RCC 7860 (cell line): ENCODE measurements around the gene EHD1.

Source experiments
- DNase-seq: peaks from one replicate; pipeline ENCODE4 v3.0.0-alpha.2; 2015; ENCODE audit warnings: low spot score
- FAIRE-seq: peaks from 2 replicates; lab custom pipeline; 2012; peaks lifted over from hg19 to GRCh38; lab: Jason Lieb, UNC

EHD1 gene

GRCh38 chr11:64875369-64876228 lies 2.8 kb downstream of the EHD1 start:
- DNase-seq, result no peak
- no peak for FAIRE-seq

GRCh38 chr11:64874308-64875240 lies 3.8 kb downstream of the EHD1 start:
- no peak for DNase-seq
- no peak for FAIRE-seq

DNA sequence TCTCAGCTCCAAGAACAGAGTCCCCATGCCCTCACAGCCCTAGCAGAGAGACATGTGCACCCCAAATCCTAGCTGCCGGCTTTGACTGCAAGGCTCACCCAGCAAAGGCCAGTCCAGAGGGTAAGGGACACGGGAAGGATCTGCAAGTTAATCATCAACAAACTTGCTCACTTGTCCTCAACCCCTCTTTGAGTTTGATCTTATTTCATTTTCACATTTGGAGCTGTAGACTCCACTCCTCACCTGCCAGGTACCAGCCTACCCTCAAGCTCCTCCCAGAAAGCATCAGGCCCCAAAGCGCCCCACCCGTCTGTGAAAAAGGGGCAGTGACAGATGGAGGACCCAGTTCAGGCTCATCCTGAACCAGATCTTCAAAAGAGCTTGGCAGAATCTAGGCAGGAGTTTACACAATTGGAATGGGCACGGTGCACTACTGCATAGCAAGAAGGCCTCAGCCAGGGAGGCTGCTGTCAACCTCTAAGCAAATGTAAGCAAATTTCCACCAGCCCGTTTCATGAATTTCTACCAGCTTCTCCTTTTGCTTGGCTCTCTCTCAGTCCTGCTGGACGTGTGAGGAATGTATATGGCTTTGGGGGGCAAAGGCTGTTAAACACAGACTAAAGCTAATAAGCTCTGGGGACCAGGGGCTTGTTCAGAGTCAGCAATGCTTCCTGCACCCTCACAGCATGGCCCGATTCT lies 5.5 kb downstream of the EHD1 start:
- no peak for FAIRE-seq
- no peak for DNase-seq

DNA sequence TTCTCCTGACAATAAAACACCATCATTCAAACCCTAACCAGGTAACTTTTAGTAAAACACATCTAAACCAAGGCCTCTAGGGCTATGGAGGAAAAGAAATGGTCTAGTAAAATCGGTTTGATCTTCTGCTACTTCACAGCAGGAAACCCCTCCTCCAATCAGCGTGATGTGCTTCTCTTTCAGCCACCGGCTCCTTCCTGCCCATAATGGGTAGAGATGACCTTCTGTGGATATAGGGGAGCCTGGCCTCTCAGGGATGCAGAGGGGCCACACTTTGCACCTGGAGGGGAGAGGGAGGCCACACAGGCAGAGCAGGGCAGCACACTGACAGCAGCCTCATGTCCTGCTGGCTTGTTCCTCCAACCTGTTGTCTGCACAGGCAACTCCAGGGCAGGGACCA lies 6.9 kb downstream of the EHD1 start:
- FAIRE-seq (no peak), DNase-seq (no peak)

GRCh38 chr11:64870893-64871466 lies 7.4 kb downstream of the EHD1 start:
- no peak for FAIRE-seq

GRCh38 chr11:64870176-64870892 lies 8.1 kb downstream of the EHD1 start:
- peak; percentile 83 for DNase-seq

More at GRCh38 chr11:64870893-64871466, 7.4 kb downstream of the EHD1 start:
- no peak for DNase-seq

GRCh38 chr11:64869571-64870175 lies 8.7 kb downstream of the EHD1 start:
- no peak for DNase-seq
- no peak for FAIRE-seq

More at GRCh38 chr11:64870176-64870892, 8.1 kb downstream of the EHD1 start:
- FAIRE-seq, result no peak

GRCh38 chr11:64868904-64869570 lies 9.4 kb downstream of the EHD1 start:
- DNase-seq (peak; percentile 64), FAIRE-seq (no peak)

DNA sequence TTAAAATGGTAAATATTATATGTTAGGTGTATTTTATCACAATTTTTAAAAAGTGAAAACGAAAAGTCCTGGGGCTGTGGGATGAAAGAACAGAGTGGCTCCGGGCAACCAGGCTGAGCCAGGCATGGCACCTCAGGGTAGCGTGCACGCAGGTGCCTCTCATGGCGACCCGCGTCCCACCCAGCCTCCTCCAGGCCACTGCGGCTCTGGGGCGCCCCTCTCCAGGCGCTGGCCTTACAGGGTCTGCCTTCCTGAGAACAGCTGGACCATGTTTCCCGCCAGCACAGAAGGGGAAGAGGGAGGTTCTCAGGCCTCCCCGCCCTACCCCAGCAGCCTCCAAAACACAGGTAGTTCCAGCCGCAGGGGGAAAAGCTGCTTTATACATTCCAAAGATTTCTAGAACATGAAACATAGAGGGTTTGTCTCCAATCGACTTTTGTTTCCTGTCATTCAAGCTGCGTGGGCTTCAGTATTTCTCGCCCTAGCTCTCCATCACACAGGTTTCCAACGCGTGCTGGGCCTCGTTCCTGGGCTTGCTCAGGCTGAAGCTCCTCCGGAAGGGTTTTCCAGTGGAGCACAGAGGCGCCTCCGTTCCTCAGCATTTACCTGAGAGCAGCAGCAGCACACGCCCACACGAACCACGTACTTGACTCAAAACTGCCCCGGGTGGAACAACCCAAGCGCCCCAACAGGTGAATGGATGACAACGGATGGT lies 10.5 kb downstream of the EHD1 start:
- FAIRE-seq (no peak), DNase-seq (no peak)

DNA sequence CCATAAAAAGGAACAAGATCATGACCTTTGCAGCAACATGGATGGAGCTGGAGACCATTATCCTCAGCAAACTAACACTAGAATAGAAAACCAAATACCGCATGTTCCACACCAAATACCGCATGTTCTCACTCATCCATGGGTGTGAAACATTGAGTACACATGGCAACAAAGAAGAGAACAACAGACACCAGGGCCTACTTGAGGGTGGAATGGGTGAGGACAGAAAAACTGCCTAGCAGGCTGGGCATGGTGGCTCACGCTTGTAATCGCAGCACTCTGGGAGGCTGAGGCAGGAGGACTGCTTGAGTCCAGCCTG lies 12.3 kb downstream of the EHD1 start:
- FAIRE-seq, result no peak
- DNase-seq, result no peak

GRCh38 chr11:64865286-64866172 lies 12.9 kb downstream of the EHD1 start:
- FAIRE-seq (no peak), DNase-seq (no peak)

DNA sequence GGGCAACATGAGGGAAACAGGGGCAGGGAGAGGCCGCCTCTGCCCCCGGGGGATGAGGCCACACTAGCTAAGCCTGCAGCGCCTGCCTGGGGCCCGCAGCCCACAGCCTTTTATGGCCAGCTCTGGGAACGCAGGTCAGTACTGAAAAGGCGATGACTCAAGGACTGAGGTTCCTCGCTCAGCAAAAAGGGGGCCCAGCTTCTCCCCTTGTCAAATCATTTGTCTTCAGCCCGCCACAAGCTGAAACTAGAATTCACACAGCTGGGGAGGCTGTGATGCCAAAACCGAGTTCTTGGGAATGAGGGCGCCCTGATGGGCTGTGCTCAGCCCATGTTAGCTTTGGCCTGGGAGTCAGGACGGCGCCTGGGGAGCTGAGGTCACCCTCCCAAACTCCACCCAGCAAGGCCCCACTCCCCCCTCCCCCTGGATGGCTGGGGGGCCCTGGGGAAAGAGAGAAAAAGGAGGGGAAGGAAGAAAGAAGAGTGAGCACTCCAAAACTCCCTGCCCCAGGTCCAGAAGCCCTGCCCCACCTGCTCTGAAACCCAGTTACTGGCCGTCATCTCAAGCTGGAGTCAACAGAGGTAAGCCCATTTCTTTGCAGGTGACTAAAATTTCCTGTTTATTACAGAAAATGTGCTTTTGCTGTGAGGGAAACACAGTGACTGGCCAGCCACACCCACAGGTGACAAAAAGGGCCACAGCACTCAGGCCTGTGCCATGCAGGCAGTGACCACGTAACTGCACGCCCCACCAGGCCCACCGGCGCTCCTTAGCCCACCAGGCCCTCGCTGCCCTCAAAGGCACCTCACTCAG lies 13.7 kb downstream of the EHD1 start:
- FAIRE-seq, result no peak

GRCh38 chr11:64864135-64864472 lies 14.3 kb downstream of the EHD1 start:
- DNase-seq, result no peak
- no peak for FAIRE-seq

More for the DNA sequence above, 13.7 kb downstream of the EHD1 start:
- DNase-seq, result no peak

GRCh38 chr11:64863391-64864060 lies 14.9 kb downstream of the EHD1 start:
- DNase-seq (no peak), FAIRE-seq (no peak)

DNA sequence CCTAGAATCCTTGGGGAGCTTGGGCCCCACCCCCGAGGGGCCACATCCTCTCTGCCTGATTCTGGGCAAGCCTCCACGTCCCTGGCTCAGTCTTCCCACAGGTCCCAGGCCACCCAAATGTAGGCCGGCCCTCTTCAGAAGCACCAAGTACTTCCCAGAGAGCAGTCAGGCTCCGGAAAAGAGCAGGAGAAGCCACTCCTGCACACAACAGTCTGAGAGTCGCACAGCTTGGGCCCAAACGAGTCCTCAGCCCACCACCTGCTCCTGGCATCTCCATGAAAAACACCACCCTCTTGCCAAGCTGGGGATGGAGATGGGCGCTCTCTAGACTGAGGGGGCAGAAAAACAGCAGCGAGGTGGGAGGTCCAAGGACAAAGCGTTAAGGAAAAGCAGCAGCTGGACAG lies 15.4 kb downstream of the EHD1 start:
- FAIRE-seq (no peak), DNase-seq (no peak)

DNA sequence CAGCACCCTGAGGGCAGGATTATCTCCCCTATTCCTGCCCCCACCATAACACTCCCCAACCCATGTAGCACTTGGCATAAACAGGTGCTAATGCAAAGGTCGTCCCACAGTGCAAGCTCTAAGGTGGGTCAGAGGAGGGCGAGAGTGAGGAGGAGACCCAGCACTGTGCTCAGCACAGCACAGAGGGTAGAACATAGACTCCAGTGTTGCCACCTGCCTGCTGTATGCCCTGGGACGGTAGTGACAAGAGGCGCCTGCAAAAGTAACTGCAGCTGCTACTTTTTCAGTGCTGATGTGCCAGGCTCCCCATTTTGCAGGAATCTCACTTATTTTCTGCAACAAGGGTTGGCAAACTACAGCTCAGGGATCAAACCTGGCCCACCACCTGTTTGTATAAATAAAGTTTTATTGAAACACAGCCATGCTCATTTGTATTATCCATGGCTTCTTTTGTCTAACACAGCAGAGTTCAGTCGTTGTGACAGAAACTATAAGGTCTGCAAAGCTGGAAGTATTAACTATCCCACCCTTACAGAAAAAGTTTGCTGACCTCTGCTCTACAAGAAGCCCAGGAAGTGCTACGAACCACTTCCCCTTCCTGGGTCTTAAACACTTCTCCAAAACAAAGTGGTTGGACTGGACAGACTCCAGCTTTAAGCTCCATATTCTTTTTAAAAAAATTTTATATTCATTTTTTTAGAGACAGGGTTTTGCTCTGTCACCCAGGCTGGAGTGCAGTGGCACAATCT lies 17.0 kb downstream of the EHD1 start:
- DNase-seq (no peak), FAIRE-seq (no peak)
